ENCODE data around the gene PRKAR2B.
A peak's percentile ranks its signal among the peaks of the same experiment; 100 is the strongest.

Gene PRKAR2B

GRCh38 chr7:107164092-107164491, 119.6 kb downstream of the PRKAR2B start:
- DNase-seq = no peak

- no peak for DNase-seq
These were observed 120.8 kb downstream of the PRKAR2B start for GRCh38 chr7:107165341-107165740.

- DNase-seq = no peak
These were observed 122.4 kb downstream of the PRKAR2B start for GRCh38 chr7:107166736-107167426.

GRCh38 chr7:107167483-107168232, 123.2 kb downstream of the PRKAR2B start:
- DNase-seq = no peak

GRCh38 chr7:107168233-107169119, 124.0 kb downstream of the PRKAR2B start, which contains the start of gene HBP1:
HBP1 (plus strand) TSS chr7:107169003; CDS start chr7:107179894, 10,891 bp downstream.
- DNase-seq = peak; percentile 98

GRCh38 chr7:107169120-107170050, 124.9 kb downstream of the PRKAR2B start:
- DNase-seq = peak; percentile 92

- no peak for DNase-seq
These were observed 125.8 kb downstream of the PRKAR2B start for GRCh38 chr7:107170051-107170915.

- no peak for DNase-seq
These were observed 127.0 kb downstream of the PRKAR2B start for GRCh38 chr7:107171496-107171895.

GRCh38 chr7:107172276-107173032, 127.9 kb downstream of the PRKAR2B start:
- DNase-seq = no peak

GRCh38 chr7:107173191-107173590, 128.7 kb downstream of the PRKAR2B start:
- no peak for DNase-seq

- DNase-seq = no peak
These were observed 129.3 kb downstream of the PRKAR2B start for GRCh38 chr7:107173691-107174406.

- DNase-seq = no peak
These were observed 135.0 kb downstream of the PRKAR2B start for GRCh38 chr7:107179326-107180164.

GRCh38 chr7:107180378-107180777, 135.9 kb downstream of the PRKAR2B start:
- DNase-seq = no peak

- no peak for DNase-seq
These were observed 136.7 kb downstream of the PRKAR2B start for GRCh38 chr7:107181172-107181571.

GRCh38 chr7:107185716-107186115, 141.2 kb downstream of the PRKAR2B start:
- DNase-seq = no peak

GRCh38 chr7:107186240-107186639, 141.7 kb downstream of the PRKAR2B start:
- no peak for DNase-seq

- DNase-seq = no peak
These were observed 143.3 kb downstream of the PRKAR2B start for GRCh38 chr7:107187774-107188173.

- DNase-seq = no peak
These were observed 145.6 kb downstream of the PRKAR2B start for GRCh38 chr7:107190090-107190489.

GRCh38 chr7:107194052-107194451, 149.5 kb downstream of the PRKAR2B start:
- no peak for DNase-seq
